OCI-LY3 (cell line): ENCODE data around the gene MTMR2.

ENCODE experiments used
- H2AFZ ChIP-seq: fragments of 200-600, 300-600 bp; shearing (Covaris generic); 2 replicates; pipeline ENCODE4 v1.6.0; 2014; ENCODE audit warnings: antibody characterized with exemption, low read depth, low read length
- H3K27ac ChIP-seq: fragments of 200-600, 300-600 bp; sonication (generic); 2 replicates; pipeline ENCODE4 v1.5.1; 2014; ENCODE audit warnings: mild to moderate bottlenecking, low read length, moderate library complexity, mixed read lengths
- H3K27me3 ChIP-seq: fragments of 200-600, 300-600 bp; sonication (generic); 2 replicates; pipeline ENCODE4 v1.6.1; 2014; ENCODE audit warnings: low read depth, low read length, mixed read lengths
- H3K36me3 ChIP-seq: fragments of 200-600, 300-600 bp; sonication (generic); replicated peaks from 2 replicates; pipeline ENCODE3; 2014; ENCODE audit warnings: low read depth, low read length, mixed read lengths
- H3K4me1 ChIP-seq: fragments of 300-600, 200-600 bp; sonication (generic); 2 replicates; pipeline ENCODE4 v1.6.1; 2014; ENCODE audit warnings: low read length, mixed read lengths
- H3K4me2 ChIP-seq: fragments of 200-600, 300-600 bp; sonication (generic); 2 replicates; pipeline ENCODE4 v1.6.1; 2014; ENCODE audit warnings: low read length, mixed read lengths
- H3K4me3 ChIP-seq: fragments of 300-600, 200-600 bp; sonication (generic); 2 replicates; pipeline ENCODE4 v1.5.1; 2014; ENCODE audit warnings: antibody characterized with exemption, mild to moderate bottlenecking, low read length, moderate library complexity
- H3K79me2 ChIP-seq: fragments of 300-600, 200-600 bp; shearing (Covaris generic); 2 replicates; pipeline ENCODE4 v1.6.1; 2014; ENCODE audit warnings: mild to moderate bottlenecking, low read length, mixed read lengths
- H3K9ac ChIP-seq: fragments of 300-600, 200-600 bp; shearing (Covaris generic); 2 replicates; pipeline ENCODE4 v1.6.0; 2014; ENCODE audit warnings: mild to moderate bottlenecking, low read length, moderate library complexity
- H3K9me3 ChIP-seq: fragments of 200-600, 300-600 bp; shearing (Covaris generic); 2 replicates; pipeline ENCODE4 v1.6.1; 2014; ENCODE audit warnings: low read length, mixed read lengths; ENCODE audit not compliant: insufficient read depth
- H4K20me1 ChIP-seq: fragments of 200-600, 300-600 bp; sonication (generic); 2 replicates; pipeline ENCODE4 v1.6.1; 2016; ENCODE audit warnings: low read length, mixed read lengths; ENCODE audit not compliant: insufficient read depth
- EZH2phosphoT487 ChIP-seq: fragments of 200-600 bp; shearing (Covaris generic); IDR thresholded peaks from 2 replicates; pipeline ENCODE4 v1.6.1; 2018; ENCODE audit warnings: antibody characterized with exemption, mixed run types, low read depth
- TF ChIP-seq, protein P1 (sequence below): fragments of 200-600, 300-600 bp; sonication (generic); IDR thresholded peaks from 2 replicates; pipeline ENCODE4 v1.5.1; 2014; ENCODE audit warnings: antibody characterized with exemption, low read length, low read depth

MTMR2 gene

DNA sequence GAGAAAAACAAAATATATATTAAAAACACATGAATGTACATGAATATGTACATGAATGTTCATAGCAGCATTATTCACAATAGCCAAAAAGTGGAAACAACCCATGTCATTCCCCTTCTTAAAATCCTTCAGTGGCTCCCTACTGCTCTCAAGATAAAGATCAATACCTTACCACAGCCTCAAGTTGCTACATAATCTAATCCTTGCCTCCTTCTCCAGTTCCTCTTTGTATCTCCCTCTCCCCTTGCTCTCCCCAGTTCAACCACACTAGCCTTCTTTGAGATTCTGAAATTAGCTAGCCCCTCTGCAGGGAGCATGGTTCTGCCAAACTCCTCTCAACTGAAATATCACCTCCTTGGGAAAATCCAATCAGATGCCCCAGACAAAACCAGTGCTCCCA, 28.1 kb downstream of the MTMR2 start:
- Histone ChIP-seq H3K4me3 (no peak overlapping the region), H4K20me1 (no peaks in the 10 kb centered on the region), H3K79me2 (no peaks in the 10 kb centered on the region; the same call in 1 of the 2 replicates), H2AFZ (no peak overlapping the region), H3K36me3 (no peaks in the 10 kb centered on the region), H3K27me3 (no peaks in the 10 kb centered on the region), H3K9me3 (no peaks in the 10 kb centered on the region), H3K4me2 (no peak overlapping the region), H3K27ac (no peak overlapping the region), H3K4me1 (no peaks in the 10 kb centered on the region), H3K9ac (no peak overlapping the region)
- TF ChIP-seq, protein P1, sequence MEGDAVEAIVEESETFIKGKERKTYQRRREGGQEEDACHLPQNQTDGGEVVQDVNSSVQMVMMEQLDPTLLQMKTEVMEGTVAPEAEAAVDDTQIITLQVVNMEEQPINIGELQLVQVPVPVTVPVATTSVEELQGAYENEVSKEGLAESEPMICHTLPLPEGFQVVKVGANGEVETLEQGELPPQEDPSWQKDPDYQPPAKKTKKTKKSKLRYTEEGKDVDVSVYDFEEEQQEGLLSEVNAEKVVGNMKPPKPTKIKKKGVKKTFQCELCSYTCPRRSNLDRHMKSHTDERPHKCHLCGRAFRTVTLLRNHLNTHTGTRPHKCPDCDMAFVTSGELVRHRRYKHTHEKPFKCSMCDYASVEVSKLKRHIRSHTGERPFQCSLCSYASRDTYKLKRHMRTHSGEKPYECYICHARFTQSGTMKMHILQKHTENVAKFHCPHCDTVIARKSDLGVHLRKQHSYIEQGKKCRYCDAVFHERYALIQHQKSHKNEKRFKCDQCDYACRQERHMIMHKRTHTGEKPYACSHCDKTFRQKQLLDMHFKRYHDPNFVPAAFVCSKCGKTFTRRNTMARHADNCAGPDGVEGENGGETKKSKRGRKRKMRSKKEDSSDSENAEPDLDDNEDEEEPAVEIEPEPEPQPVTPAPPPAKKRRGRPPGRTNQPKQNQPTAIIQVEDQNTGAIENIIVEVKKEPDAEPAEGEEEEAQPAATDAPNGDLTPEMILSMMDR, result no peak
- TF ChIP-seq EZH2phosphoT487, result no peak

DNA sequence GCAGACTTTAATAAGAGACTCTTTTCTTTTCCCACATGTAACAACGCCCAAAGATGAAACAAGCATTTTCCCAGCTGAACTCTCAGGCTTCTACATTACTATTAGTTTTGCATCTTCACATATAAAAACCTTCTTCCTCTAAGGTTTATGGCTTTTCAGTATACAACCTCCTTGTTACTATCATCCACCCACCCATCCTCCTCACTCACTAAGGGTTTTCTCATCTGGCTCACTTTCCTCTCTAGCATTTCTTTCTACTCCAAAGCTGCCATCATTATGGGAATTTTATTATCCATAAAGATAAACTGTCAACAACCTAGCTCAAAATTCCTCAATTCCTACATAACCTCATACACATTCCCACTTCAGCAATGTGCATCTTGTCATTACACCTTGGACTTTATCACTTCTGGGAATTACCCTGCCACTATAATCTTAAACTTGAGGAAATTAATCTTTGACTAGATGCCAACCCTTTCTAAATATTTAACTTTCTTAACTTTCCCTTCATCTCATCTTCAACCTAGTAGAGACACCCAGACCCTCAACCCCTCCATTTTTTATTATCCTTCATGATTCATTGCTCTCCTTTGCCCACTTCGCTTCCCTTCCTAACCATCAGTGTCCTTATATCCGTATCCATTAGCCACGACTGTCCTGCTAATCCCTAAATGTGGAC, 30.9 kb downstream of the MTMR2 start:
- TF ChIP-seq EZH2phosphoT487, result no peak
- TF ChIP-seq, protein P1, result no peak
- Histone ChIP-seq H3K4me1 (no peaks in the 10 kb centered on the region), H3K36me3 (no peaks in the 10 kb centered on the region), H3K9me3 (no peaks in the 10 kb centered on the region), H3K4me3 (no peak overlapping the region), H3K27me3 (no peaks in the 10 kb centered on the region), H3K9ac (no peak overlapping the region), H3K4me2 (no peak overlapping the region), H2AFZ (no peak overlapping the region), H4K20me1 (no peaks in the 10 kb centered on the region), H3K79me2 (no peaks in the 10 kb centered on the region; the same call in 1 of the 2 replicates), H3K27ac (no peak overlapping the region)

DNA sequence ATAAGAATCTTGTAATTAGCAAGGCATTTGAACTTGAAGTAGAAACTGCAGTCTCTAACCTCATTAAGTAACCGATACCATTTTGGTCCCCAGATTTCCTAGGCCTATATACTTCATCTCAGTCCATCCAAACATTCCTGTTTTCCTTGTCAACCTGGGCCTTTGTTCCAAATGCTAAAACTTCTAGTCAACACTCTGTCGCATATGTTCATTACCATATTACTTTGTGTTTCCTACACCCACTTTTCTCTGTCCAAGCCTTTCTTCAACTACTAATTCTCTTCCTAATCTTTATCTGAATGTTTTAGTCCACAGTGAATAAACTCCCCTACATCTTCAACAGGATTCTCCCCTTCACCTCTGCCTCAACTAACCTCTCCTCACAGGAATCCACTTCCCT, 31.4 kb downstream of the MTMR2 start:
- Histone ChIP-seq H3K4me1 (no peaks in the 10 kb centered on the region), H3K27ac (no peak overlapping the region), H2AFZ (no peak overlapping the region), H4K20me1 (no peaks in the 10 kb centered on the region), H3K4me3 (no peak overlapping the region), H3K4me2 (no peak overlapping the region), H3K36me3 (no peaks in the 10 kb centered on the region), H3K27me3 (no peaks in the 10 kb centered on the region), H3K9ac (no peak overlapping the region), H3K79me2 (no peaks in the 10 kb centered on the region; the same call in 1 of the 2 replicates), H3K9me3 (no peaks in the 10 kb centered on the region)
- TF ChIP-seq, protein P1, result no peak
- no peak for TF ChIP-seq EZH2phosphoT487

DNA sequence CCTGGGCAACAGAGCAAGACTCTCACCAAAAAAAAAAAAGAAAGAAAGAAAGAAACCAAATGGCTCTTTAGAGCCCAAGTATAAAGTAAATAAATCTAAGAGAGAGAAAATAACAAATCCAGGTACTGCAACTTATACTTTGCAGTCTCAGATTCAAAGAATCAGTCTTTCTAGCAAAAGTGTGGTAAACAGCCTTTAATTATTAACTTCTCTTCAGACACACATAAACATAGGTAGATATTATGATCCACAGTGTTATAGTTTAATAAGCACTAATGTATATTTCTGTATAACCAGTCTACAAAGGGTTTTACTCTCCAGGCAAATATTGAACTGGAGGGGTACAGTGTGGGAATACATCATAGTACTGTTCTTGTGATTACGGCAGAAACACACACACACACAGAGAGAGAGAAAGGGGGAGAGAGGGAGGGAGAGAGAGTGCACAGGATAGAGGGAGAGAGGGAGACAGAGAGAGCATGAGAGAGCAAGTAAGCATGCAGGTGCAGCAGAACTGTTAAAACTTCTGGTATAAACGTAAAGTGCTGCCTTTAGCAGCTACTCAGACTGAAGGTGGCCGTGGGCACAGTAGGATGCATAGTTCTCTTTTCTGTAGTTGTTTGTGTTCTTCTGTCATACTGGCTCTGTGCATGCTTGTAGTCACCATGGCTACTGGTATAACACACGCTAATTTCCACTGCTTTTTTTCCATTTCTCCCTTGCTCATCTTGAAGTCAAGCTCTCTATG, 32.3 kb downstream of the MTMR2 start:
- Histone ChIP-seq H3K27ac (no peak overlapping the region), H3K4me1 (no peaks in the 10 kb centered on the region), H3K9ac (no peak overlapping the region), H4K20me1 (no peaks in the 10 kb centered on the region), H3K27me3 (no peaks in the 10 kb centered on the region), H2AFZ (no peak overlapping the region), H3K9me3 (no peaks in the 10 kb centered on the region), H3K79me2 (no peaks in the 10 kb centered on the region; the same call in 1 of the 2 replicates), H3K4me2 (no peak overlapping the region), H3K4me3 (no peak overlapping the region), H3K36me3 (peaks cover 2% of the 10 kb centered on the region)
- TF ChIP-seq EZH2phosphoT487, result no peak
- TF ChIP-seq, protein P1, result no peak
